Measurements from ENCODE around the gene ZNF30.
"Not testable (repeated sequence)": the region's sequence is repeated elsewhere in the genome, so short reads cannot be mapped to it uniquely, and the experiment has no call there.

ZNF30 gene

DNA sequence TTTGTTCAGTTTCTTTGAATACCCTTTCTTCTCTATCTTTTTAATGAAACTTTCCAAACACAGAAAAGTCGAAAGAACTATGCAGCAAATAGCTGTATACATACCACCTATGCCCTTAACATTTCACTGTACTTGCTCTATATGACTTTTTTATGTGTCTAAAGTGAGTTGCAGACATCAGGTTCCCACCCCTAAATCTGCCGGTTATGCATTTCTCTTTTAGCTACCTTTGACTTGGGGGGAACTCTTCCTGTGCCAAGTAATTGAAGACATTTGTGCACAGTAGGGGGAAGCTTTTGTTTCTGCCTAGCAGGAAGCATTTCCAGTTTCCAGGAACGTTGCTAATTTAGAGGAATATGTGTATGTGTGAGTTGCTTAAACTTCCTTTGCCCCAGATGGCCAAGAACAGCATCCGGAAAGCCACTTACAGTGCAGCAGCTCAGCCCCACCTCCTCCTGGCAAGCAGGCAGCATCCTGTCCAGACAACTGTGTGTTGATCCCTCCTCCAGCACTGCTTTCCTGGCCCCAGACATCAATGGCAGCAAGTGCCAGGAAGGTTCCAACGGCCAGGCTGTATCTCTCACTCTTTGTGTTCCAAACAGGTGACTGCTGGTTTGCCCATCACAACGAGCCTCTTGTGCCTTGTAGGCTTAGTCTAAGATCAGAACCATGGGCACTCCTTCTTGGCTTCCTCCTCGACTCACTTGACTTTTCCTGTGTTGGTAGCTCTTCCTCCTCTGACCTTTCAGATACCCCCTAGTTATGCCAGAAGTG lies 58.7 kb downstream of the ZNF30 start:
- DNase-seq (ENCODE audit: low read depth) = no peak

DNA sequence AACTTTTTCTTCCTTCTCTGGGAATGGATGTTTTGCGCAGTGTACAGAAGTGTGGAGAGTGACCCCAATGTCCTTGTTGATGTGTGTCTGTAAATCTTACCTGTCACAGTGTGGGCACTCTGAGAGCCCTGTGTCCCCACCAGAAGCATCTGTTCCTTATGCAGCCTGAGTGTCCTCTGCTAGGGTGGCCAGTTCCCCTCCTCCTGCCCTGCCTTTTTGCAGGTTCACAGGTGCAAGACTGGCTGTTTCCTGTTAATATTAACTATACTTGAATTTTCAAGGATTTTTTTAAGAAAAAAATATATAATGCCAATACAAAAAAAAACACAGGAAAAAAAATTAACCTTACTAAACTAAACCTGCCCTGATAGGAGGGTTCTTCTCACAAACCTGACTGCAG lies 61.4 kb downstream of the ZNF30 start:
- DNase-seq (ENCODE audit: low read depth) = no peak

DNA sequence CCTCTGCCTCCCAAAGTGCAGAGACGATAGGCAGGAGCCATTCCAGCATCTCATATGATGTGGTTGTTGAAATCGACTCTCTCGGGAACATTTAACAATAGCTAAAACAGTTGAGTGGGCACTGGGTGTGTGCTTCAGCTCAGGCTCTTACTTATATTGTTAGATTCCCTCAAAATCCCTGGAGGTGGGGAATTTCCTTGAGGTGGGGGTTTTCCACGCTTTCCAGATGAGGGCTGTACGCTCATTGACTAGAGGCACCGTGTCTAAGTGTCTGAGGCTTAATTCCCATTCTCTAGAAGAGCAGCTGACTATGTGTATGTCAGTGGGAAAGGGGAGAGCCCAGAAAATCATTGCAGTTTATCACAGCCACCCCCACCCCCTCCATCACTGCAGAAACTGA lies 62.6 kb downstream of the ZNF30 start:
- no peak for DNase-seq (ENCODE audit: low read depth)

DNA sequence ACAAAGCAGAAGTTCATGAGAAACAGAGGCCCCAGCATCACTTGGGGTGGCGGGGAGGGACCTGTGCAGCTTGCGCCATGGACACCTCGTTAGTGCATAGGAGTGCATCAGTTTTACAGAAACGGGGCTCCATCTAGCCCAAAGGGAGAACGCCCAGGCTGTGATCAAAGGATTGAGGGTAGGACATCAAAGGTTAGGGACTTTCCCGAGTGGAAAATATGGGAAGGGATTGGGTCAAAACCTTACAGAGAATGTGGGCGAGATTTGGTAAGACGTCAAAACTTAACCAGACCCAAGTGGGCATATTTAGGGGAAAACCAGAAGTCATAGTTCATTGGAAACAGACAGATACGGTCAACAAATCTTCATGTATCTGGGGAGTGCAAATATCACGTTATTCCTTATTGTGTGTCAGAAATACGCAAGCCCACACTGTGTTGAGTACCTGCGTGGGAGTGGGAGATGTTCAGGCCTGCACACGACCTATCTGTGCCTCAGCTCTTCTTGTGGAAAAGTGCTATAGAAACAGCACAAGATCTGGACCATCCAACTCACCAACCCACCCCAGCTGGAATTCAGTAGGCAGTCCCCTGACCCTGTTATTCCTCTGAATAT lies 64.0 kb downstream of the ZNF30 start:
- no peak for DNase-seq (ENCODE audit: low read depth)

DNA sequence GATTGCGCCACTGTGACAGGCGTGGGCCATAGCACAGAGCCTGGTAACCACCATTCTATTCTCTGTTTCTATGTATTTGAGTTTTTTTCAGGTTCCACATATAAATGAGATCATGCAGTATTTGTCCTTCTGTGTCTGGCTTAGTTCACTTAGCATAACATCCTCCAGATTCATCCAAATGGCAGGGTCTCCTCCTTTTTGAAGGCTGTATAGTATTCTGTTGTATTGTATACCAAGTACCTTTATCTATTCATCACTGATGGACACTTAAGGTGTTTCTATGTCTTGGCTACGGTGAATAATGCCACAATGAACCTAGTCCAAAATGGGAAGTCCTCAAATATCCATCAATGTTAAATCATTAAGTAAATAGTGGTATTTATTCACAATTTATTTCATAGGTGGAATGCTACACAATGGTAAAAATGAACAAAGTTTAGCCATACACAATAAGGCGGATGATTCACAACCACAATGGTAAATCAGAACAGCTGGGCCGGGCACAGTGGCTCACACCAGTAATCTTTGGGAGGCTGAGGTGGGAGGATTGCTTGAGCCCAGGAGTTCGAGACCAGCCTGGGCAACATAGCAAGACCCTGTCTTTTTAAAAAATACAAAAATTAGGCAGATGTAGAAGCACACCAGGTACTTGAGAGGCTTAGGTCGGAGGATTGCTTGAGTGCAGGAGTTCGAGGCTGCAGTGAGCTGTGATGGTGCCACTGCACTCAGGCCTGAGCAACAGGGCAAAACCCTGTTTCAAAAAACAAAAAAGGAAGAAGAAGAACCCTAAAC lies 65.0 kb downstream of the ZNF30 start:
- no peak for DNase-seq (ENCODE audit: low read depth)

DNA sequence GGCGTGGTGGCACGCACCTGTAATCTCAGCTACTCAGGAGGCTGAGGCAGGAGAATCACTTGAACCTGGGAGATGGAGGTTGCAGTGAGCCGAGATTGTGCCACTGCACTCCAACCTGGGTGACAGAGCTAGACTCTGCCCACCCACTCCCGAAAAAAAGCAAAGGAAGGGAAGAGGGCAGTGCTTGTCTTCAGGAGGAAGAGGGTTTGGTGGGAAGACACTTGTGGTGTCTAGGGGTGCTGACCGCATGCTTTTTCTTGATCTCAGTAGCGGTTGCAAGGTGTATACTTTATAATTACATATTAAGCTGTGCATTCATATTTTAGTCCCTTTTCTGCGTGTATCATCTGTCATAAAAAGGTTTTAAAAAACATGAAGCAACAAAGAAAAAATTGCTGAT lies 65.9 kb downstream of the ZNF30 start:
- not testable (repeated sequence) for DNase-seq (ENCODE audit: low read depth)

DNA sequence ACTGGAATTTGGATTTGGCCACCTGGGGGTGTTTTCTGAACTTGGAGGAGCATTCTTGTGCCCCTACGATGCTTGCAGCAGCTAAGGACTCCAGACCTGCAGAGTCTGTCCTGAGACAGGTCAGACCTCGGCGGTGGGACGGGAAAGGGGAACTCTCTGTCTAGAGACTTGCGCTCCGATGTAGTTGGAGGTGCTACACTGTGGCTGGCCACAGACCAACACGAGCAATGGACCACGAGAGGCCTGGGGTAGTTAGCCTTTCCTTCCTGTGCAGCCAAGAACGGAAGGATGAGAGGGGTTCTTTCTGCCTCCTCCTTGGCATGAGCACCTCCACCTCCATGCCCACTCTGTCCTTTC lies 67.6 kb downstream of the ZNF30 start:
- DNase-seq (ENCODE audit: low read depth) = no peak

All from T follicular helper cell (primary cell).